Ammon's horn (tissue), 1 donor: ENCODE data around the gene MIEN1.
"Not testable (repeated sequence)": the region's sequence is repeated elsewhere in the genome, so short reads cannot be mapped to it uniquely, and the experiment has no call there.

Experiments used
- DNase-seq: peaks from one replicate; pipeline ENCODE4 v3.0.0-alpha.2; 2016; ENCODE audit warnings: low spot score

The MIEN1 gene

DNA sequence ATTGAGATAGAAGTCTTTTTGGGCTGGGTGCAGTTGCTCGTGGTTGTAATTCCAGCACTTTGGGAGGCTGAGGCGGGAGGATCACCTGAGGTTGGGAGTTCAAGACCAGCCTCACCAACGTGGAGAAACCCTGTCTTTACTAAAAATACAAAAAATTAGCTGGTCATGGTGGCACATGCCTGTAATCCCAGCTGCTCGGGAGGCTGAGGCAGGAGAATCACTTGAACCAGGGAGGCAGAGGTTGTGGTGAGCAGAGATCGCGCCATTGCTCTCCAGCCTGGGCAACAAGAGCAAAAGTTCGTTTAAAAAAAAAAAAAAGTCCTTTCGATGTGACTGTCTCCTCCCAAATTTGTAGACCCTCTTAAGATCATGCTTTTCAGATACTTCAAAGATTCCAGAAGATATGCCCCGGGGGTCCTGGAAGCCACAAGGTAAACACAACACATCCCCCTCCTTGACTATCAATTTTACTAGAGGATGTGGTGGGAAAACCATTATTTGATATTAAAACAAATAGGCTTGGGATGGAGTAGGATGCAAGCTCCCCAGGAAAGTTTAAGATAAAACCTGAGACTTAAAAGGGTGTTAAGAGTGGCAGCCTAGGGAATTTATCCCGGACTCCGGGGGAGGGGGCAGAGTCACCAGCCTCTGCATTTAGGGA lies 31.0 kb downstream of the MIEN1 start:
- not testable (repeated sequence) for DNase-seq

DNA sequence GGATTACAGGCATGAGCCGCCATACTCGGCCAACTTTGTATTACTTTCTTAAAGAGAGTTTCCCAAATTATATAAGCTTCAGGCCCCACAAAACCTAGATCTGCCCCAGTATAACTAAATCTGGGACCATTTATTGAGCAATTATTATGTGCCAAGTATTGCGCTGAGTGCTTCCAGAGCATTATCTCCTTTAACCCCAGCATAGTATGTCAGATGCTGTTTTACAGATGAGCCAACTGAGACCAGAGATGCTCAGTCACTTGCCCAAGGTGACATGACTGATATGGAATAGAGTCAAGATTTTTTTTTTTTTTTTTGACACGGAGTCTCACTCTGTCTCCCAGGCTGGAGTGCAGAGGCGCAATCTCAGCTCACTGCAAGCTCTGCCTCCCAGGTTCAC lies 32.4 kb downstream of the MIEN1 start:
- DNase-seq = no peak

DNA sequence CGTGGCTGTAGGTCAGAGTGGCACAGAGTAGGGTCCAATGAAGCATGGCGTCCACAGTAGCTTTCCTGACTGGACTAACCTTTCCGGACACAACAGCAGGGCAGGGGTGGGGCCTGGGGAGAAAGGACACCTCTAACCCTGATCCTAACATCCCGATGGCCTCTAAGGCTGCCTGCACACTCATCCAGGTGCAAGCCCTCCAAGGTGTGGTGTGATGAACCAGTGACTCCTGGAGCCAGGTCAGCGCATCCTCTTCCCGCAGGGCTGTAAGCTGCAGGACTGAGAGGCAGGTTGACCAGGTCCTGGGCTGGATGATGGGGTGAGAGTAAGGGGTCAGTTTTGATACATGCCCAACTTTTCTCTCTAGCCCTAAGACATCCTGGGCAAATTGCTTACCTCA lies 33.6 kb downstream of the MIEN1 start:
- no peak for DNase-seq

DNA sequence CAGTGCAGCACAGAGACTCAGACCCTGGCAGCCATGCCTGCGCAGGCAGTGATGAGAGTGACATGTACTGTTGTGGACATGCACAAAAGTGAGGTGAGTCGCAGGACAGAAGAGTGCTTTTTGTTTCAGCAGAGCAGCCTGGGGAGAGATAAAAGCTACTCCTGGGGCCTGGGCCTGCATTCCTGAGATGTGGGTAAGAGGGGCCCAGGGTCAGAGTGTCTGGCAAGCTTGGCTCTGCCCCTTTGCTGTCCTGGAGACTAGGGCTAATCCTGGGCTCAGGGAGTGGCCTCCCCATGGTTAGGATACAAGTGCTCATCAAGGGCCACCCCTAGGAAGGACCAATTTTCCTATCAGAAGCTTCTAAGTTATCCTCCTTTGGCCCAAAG lies 35.2 kb downstream of the MIEN1 start:
- no peak for DNase-seq

DNA sequence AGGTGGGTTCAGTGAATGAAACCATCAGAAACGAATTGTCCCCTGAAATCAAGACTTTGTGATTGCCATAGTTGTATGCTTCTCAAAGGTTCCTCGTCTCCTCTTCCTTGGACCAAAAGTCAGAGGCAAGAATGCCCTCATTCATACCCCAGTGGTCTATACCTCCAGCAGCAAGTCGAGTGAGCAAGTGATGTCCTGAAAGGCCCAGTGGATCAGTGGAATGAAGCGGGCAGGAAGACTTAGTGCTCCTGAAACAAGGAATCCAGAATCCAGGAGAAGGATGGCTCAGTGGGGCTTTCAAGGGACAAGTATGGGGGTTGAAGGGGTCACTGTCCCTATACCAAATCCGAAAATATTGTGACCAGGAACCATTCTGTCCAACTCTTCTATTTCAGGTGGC lies 35.7 kb downstream of the MIEN1 start:
- DNase-seq = no peak

DNA sequence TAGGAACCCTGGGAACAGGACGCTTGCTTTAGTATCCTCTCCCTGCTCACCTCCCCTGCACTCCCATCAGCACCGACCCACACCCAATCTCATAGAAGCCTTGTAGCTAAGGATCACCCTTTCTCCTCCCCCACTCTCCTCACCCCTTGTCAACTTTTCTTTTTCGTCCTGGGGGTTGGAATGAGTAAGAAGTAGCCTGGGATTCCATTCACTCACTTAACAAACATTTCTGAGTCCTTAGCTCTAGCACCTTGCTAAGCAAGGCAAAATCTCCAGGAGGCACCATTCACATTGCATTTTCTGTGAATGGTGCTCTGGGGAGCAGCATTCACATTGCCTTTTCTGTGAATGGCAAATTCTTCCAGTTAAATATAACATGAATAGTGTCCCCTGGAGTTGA lies 41.4 kb downstream of the MIEN1 start:
- no peak for DNase-seq

DNA sequence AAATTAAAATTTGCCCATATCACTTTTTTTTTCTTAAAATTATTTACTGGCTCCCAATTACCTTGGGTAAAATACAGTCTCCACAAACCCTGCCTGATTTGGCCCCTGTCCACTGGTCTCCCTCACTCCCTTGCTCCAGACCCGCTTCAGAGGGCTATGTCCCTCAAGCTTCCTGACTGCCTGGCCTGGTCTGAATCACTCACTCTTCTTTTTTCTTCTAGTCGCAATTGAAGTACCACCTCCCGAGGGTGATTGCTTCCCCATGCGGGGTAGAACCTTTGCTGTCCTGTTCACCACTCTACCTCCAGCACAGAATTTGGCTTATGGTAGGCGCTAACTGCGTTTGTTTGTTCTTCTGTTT lies 41.9 kb downstream of the MIEN1 start:
- DNase-seq = no peak

DNA sequence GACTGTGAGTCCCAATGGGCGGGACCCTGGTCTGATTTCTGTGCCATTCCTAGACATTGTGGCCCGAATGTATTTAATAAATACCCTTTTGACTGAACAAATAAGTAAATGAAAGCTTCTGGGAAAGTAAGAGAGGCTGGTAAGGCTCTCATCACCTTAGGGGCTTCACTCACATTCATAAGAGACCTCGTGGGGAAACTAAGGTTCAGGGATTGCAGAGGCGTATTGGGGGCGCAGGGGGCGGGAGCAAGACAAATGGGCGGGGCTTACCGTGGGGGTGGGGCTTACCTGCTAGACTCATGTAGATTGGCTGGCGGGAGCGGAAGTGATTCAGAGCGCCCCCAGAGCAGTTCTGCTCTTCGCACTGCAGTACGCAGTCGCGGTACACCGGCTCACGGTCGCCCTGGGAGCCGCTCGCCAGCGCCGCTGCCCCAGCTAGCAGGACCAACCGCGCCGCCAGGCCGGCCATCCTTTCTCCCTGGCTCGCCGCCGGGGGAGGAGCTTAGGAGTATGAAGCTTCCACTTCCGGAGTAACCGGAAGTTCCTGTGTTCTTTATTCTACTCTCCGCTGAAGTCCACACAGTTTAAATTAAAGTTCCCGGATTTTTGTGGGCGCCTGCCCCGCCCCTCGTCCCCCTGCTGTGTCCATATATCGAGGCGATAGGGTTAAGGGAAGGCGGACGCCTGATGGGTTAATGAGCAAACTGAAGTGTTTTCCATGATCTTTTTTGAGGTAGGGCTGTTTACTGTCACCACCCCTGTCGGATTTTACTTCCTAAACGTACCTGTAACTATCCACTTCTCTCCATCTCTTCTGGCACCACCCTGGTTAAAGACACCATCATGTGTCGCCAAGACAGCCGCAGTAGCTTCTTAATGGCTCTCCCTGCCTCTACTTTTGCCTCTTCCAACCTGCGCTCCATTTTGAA lies 42.5 kb downstream of the MIEN1 start, which contains the start of gene PGAP3:
TSS of gene PGAP3 (minus strand) at position 512 of the 929 bp plus-strand sequence. CDS start at position 469, 43 bp downstream.
- peak; percentile 89 for DNase-seq

DNA sequence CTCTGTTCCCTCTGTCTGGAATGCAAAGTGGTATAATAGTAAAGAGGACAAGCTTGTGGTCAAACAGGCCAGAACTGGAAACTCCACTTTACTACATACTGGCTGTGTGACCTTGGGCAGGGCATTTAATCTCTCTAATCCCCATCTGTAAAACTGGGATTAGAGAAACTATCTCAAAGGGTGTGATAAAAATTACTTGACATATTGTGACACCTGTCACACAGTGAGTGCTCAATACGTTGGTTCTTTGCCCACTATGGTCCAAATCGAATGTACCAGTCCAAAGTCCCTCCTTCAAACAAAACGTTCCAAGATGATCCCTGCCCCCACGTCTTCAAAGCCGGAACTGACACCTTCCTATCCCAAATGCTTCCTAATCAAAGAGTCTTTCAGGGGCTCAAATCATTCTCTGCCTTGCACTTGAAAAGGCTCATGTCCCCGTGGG lies 43.2 kb downstream of the MIEN1 start:
- DNase-seq = no peak

DNA sequence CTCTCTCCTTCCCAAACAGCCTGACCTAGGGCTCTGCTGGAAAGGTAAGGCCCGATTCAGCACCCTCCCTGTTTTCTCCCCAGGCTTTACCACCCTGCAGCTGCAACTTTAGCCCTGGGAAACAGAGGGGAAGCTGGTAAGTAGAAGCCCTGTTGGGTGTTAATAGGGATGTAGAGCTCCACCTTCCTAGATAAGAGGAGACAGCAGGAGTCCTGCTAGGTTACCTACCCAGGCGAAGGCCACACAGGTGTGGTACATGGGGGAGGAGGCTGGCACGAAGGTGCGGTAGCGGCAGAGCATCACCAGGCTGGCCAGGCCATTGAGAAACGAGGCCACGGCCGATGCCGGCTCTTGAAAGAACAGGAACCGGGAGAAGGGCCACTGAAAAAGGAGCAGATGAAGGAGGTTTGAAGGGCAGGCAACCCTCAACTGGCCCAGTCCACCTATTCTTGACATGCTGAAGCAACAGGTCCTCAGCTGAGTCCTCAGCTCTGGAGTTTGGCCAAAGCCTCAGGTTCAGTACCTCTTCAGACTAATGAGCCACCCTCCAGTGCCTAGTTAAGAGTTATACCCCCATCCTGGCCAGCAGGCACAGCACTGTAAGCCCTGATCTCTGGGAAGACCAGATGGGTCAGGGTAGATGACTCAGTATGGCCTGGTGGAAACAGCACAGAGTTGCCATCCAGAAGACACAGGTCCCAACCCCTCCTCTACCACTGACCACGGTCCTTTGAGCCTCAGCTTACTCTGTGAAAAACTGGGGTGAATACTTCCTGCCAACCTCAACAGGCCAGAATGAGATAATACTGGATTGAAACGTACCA lies 45.8 kb downstream of the MIEN1 start:
- DNase-seq = no peak

DNA sequence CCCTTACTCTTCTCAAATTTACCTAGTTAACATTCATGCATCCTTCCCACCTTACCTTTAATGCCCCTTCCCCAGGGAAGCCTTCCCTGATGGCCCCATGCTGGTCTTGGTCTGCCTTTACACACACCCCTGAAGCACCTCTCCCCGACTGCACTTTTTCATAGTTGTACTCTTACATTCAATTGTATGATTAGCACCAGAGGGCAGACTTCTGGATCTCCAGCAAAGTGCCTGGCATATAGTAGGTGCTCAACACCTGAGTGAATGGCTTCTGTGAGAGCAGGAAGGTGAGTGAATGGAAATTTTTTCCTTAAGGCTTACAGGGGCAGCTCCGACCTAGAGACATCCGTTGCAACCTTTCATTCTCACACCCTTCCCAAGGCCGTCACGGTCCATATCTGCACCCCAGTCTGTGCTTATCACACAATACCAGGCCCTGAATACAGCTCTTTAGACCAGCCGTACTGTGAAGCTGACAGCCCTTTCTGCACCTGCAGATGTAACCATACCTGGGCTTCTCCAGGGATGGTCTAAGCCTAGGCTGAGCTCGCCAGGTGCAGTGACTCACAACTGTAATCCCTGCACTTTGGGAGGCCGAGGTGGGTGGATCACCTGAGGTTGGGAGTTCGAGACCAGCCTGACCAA lies 46.9 kb downstream of the MIEN1 start:
- no peak for DNase-seq

DNA sequence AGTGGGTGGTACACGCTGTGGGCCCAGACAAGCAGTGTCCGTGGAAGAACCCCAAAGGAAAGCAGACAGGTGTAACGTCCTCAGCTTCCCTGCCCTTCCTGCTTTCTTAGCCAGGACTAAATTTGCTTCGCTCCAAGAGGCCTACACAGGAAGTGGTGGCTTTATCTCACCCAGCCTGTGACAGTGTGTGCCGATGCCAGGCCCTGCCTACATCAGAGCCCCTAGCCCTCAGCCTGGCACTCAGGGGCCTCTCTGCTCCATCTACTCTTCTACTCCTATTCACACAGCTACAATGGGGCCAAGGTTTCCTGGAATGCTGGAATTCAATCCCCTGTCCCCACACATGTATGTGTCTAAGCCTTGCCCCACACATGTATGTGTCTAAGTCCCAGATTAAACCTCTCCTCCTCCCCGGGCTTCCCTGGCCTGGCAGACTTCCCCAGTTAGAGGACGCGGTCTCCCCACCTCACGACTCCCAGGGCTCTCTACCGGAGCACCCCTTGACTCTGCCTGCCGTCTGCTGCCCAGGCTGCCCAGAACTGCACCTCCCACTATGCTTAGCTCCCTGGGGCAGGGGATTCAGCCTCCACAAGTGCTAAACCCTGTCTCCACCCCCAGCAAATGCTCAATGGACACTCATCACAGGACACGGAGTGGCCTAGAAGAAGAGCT lies 50.7 kb downstream of the MIEN1 start:
- DNase-seq = no peak
